WTC11 (cell line): Measurements from ENCODE around the gene IFI27L2. TPM values are rescaled to one million over a fixed set of nuclear protein-coding genes. Genes with fewer than 3 reads are reported as not detected.

Experiments used
- ATAC-seq: fragments of 200-7000 bp; cut with Tn5 transposase; 2 replicates; pipeline ENCODE4 v1.10.0; 2021; ENCODE audit warnings: mild to moderate bottlenecking, moderate library complexity
- CTCF ChIA-PET: fragments of 300-600 bp; sonication (Branson Sonifier 250); formaldehyde crosslinking; loops from one replicate; lab custom pipeline; 2021; ENCODE audit warnings: antibody characterized with exemption; lab: Charles Lee
- POLR2A ChIA-PET: fragments of 350-600 bp; sonication (Branson Sonifier 250); formaldehyde crosslinking; loops from one replicate; lab custom pipeline; 2021; ENCODE audit warnings: antibody characterized with exemption; lab: Charles Lee
- DNase-seq: peaks from one replicate; pipeline ENCODE4 v3.0.0; 2021; ENCODE audit warnings: low spot score
- H3K27ac Mint-ChIP-seq: 2 replicates; pipeline ENCODE4 v1.8.0; 2021; ENCODE audit warnings: mixed read lengths
- H3K27me3 Mint-ChIP-seq: 2 replicates; pipeline ENCODE4 v1.8.0; 2021; ENCODE audit warnings: low read depth, mild to moderate bottlenecking, moderate library complexity, mixed read lengths
- H3K36me3 Mint-ChIP-seq: 2 replicates; pipeline ENCODE4 v1.8.0; 2021; ENCODE audit warnings: mixed read lengths
- H3K4me1 Mint-ChIP-seq: 2 replicates; pipeline ENCODE4 v1.8.0; 2022; ENCODE audit warnings: mixed read lengths
- H3K4me3 Mint-ChIP-seq: 2 replicates; pipeline ENCODE4 v1.8.0; 2021; ENCODE audit warnings: mild to moderate bottlenecking, moderate library complexity, mixed read lengths
- H3K9me3 Mint-ChIP-seq: 2 replicates; pipeline ENCODE4 v1.8.0; 2021; ENCODE audit warnings: mixed read lengths
- AFF4 ChIP-seq: sonication (generic); formaldehyde crosslinking; IDR thresholded peaks from 2 replicates; pipeline ENCODE4 v1.8.1; 2023; ENCODE audit warnings: mild to moderate bottlenecking, missing genetic modification reagents, borderline replicate concordance
- AR ChIP-seq: fragments of 250-450 bp; sonication (Bioruptor Pico); IDR thresholded peaks from 2 replicates; pipeline ENCODE4 v1.9.0; 2021; ENCODE audit warnings: mild to moderate bottlenecking
- CREM ChIP-seq: sonication (generic); formaldehyde crosslinking; IDR thresholded peaks from 2 replicates; pipeline ENCODE4 v1.8.1; 2022; ENCODE audit warnings: mild to moderate bottlenecking, missing genetic modification reagents, moderate library complexity
- ERG ChIP-seq: fragments of 250-450 bp; sonication (Bioruptor Pico); IDR thresholded peaks from 2 replicates; pipeline ENCODE4 v1.8.0; 2021; ENCODE audit warnings: mild to moderate bottlenecking
- ESRRA ChIP-seq: sonication (generic); formaldehyde crosslinking; IDR thresholded peaks from 2 replicates; pipeline ENCODE4 v1.8.1; 2022; ENCODE audit warnings: mild to moderate bottlenecking, missing genetic modification reagents, borderline replicate concordance
- FOXJ3 ChIP-seq: sonication (generic); formaldehyde crosslinking; IDR thresholded peaks from 2 replicates; pipeline ENCODE4 v1.9.0; 2021; ENCODE audit warnings: missing genetic modification reagents, mild to moderate bottlenecking, borderline replicate concordance
- GRHL2 ChIP-seq: fragments of 250-450 bp; sonication (Bioruptor Pico); IDR thresholded peaks from 2 replicates; pipeline ENCODE4 v1.8.0; 2022; ENCODE audit warnings: mild to moderate bottlenecking, moderate library complexity; ENCODE audit not compliant: insufficient replicate concordance, severe bottlenecking
- HMGA2 ChIP-seq: fragments of 250-450 bp; sonication (Bioruptor Pico); IDR thresholded peaks from 2 replicates; pipeline ENCODE4 v1.4.0; 2021; ENCODE audit warnings: mild to moderate bottlenecking, moderate library complexity
- IRF2 ChIP-seq: sonication (generic); formaldehyde crosslinking; IDR thresholded peaks from 2 replicates; pipeline ENCODE4 v1.8.0; 2022; ENCODE audit warnings: low read depth, missing genetic modification reagents, borderline replicate concordance
- MAX ChIP-seq: sonication (generic); formaldehyde crosslinking; IDR thresholded peaks from 2 replicates; pipeline ENCODE4 v1.8.0; 2022; ENCODE audit warnings: mild to moderate bottlenecking, missing genetic modification reagents
- NFATC4 ChIP-seq: fragments of 250-450 bp; sonication (Bioruptor Pico); IDR thresholded peaks from 2 replicates; pipeline ENCODE4 v1.9.0; 2021; ENCODE audit warnings: mild to moderate bottlenecking
- PRRX2 ChIP-seq: fragments of 250-450 bp; sonication (Bioruptor Pico); IDR thresholded peaks from 2 replicates; pipeline ENCODE4 v1.8.0; 2021; ENCODE audit warnings: mild to moderate bottlenecking
- RELA ChIP-seq: sonication (generic); formaldehyde crosslinking; IDR thresholded peaks from 2 replicates; pipeline ENCODE4 v1.8.1; 2022; ENCODE audit warnings: missing genetic modification reagents, mild to moderate bottlenecking, borderline replicate concordance
- SOX15 ChIP-seq: fragments of 250-450 bp; sonication (Bioruptor Pico); IDR thresholded peaks from 2 replicates; pipeline ENCODE4 v1.9.0; 2021; ENCODE audit warnings: mild to moderate bottlenecking
- USF2 ChIP-seq: sonication (generic); formaldehyde crosslinking; IDR thresholded peaks from 2 replicates; pipeline ENCODE4 v1.8.1; 2023; ENCODE audit warnings: mild to moderate bottlenecking, missing genetic modification reagents, moderate library complexity
- ZBTB21 ChIP-seq: sonication (generic); formaldehyde crosslinking; IDR thresholded peaks from 2 replicates; pipeline ENCODE4 v1.8.1; 2023; ENCODE audit warnings: mild to moderate bottlenecking, missing genetic modification reagents, borderline replicate concordance
- ZNF416 ChIP-seq: fragments of 250-450 bp; sonication (Bioruptor Pico); IDR thresholded peaks from 2 replicates; pipeline ENCODE4 v1.9.0; 2021; ENCODE audit warnings: mild to moderate bottlenecking, inconsistent platforms
- total RNA-seq: library from RNA; stranded (reverse); gene quantifications from 3 replicates; pipeline ENCODE4 v1.2.3, GENCODE V29; 2021
- TF ChIP-seq, protein P1 (sequence below): sonication (generic); formaldehyde crosslinking; IDR thresholded peaks from 2 replicates; pipeline ENCODE4 v1.8.1; 2022; ENCODE audit warnings: low read depth, mild to moderate bottlenecking, moderate library complexity, missing genetic modification reagents, borderline replicate concordance
- TF ChIP-seq, protein P2 (sequence below): sonication (generic); formaldehyde crosslinking; IDR thresholded peaks from 2 replicates; pipeline ENCODE4 v1.8.1; 2023; ENCODE audit warnings: mild to moderate bottlenecking, missing genetic modification reagents, moderate library complexity

The IFI27L2 gene
- total RNA-seq, 1 experiment from 2014 or later: 22.1 TPM

DNA sequence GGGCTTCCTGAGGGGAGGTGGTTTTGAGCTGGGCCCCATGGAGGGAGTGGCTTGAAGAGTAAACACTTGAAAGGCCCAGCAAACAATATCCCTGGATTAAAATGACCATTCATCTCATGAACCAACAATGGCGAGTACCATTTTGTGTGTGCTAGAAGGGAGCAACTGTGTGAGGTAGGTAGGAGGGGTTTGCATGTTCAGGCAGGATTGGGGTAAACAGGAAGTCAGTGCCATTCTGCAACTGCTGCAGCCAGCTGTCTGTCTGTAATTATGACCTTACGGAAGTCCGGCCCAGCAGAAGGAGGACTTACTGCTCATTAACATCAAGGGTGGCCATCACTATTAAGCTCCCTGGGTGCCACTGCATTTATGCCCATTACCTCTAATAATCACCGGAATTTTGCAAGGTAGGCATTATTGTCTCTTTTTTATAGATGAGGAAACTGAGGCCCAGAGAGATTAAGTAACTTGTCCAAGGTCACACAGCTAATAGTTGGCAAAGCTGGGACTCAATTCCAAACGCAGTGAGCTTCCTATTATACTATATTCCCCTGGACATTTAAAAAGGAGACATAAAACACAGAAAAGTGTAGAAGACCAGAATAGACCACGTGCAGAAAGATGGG lies 16.6 kb upstream of the IFI27L2 start:
- H3K27ac Mint-ChIP-seq: no peak overlapping the region; the same call in 1 of the 2 replicates
- POLR2A ChIA-PET: no interaction called here
- DNase-seq: no peak
- peaks cover 10% of the 10 kb centered on the region for H3K4me1 Mint-ChIP-seq
- H3K4me3 Mint-ChIP-seq: no peak overlapping the region
- no peaks in the 10 kb centered on the region for H3K36me3 Mint-ChIP-seq
- CTCF ChIA-PET: interaction anchor here (0.8 to 2.1 kb wide), 3 partner anchors 9 to 80 kb away, joined by 3 to 9 read pairs (median 8); partner anchors contain the start of gene PPP4R4
- H3K9me3 Mint-ChIP-seq: no peaks in the 10 kb centered on the region
- H3K27me3 Mint-ChIP-seq: peaks cover 3% of the 10 kb centered on the region; the same call in 1 of the 2 replicates
- ATAC-seq: no peak
- TF ChIP-seq, protein P1, sequence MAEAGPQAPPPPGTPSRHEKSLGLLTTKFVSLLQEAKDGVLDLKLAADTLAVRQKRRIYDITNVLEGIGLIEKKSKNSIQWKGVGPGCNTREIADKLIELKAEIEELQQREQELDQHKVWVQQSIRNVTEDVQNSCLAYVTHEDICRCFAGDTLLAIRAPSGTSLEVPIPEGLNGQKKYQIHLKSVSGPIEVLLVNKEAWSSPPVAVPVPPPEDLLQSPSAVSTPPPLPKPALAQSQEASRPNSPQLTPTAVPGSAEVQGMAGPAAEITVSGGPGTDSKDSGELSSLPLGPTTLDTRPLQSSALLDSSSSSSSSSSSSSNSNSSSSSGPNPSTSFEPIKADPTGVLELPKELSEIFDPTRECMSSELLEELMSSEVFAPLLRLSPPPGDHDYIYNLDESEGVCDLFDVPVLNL (CRISPR knock-in tag): no peak
- TF ChIP-seq ZBTB21 (CRISPR knock-in tag): no peak
- no peak for TF ChIP-seq PRRX2 (CRISPR knock-in tag)
- TF ChIP-seq AFF4 (CRISPR knock-in tag): no peak
- no peak for TF ChIP-seq IRF2 (CRISPR knock-in tag)
- no peak for TF ChIP-seq RELA (CRISPR knock-in tag)
- no peak for TF ChIP-seq CREM (CRISPR knock-in tag)
- TF ChIP-seq, protein P2, sequence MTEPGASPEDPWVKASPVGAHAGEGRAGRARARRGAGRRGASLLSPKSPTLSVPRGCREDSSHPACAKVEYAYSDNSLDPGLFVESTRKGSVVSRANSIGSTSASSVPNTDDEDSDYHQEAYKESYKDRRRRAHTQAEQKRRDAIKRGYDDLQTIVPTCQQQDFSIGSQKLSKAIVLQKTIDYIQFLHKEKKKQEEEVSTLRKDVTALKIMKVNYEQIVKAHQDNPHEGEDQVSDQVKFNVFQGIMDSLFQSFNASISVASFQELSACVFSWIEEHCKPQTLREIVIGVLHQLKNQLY (CRISPR knock-in tag): no peak
- TF ChIP-seq SOX15: no peak
- TF ChIP-seq ESRRA (CRISPR knock-in tag): no peak
- no peak for TF ChIP-seq FOXJ3
- TF ChIP-seq NFATC4: no peak
- no peak for TF ChIP-seq ERG (CRISPR knock-in tag)
- TF ChIP-seq MAX (CRISPR knock-in tag): no peak
- no peak for TF ChIP-seq ZNF416 (CRISPR knock-in tag)
- no peak for TF ChIP-seq GRHL2
- no peak for TF ChIP-seq USF2 (CRISPR knock-in tag)
- TF ChIP-seq AR (CRISPR knock-in tag): no peak
- no peak for TF ChIP-seq HMGA2
